ENCODE data around the gene MINPP1.

Gene MINPP1

DNA sequence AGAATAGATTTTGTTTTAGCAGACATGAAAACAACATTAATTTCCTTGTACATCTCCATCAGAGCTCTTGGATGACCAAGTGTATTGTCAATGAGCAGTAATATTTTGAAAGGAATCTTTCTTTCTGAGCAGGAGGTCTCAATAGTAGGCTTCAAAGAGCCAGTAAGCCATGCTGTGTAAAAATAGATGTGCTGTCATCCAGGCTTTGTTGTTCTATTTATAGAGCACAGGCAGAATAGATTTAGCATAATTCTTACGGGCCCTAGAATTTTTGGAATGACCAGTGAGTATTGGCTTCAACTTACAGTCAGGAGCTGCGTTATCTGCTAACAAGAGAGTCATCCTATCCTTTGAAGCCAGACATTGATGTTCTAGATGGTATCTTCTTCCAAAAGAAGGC lies 19.0 kb downstream of the MINPP1 start:
- DNase-seq = no peak

DNA sequence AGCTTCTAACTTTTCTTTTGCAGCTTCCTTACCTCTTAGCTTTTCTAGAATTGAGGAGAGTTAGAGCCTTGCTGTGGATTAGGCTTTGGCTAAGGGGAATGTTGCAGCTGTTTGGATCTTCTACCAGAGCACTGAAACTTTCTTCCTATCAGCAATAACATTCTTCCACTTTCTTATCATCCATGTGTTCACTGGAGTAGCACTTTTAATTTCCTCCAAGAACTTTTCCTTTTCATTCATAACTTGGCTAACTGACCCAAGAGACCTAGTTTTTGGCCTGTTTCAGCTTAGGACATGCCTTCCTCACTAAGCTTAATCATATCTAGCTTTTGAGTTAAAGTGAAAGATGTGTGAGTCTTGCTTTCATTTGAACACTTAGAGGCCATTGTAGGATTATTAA lies 19.6 kb downstream of the MINPP1 start:
- DNase-seq = no peak

DNA sequence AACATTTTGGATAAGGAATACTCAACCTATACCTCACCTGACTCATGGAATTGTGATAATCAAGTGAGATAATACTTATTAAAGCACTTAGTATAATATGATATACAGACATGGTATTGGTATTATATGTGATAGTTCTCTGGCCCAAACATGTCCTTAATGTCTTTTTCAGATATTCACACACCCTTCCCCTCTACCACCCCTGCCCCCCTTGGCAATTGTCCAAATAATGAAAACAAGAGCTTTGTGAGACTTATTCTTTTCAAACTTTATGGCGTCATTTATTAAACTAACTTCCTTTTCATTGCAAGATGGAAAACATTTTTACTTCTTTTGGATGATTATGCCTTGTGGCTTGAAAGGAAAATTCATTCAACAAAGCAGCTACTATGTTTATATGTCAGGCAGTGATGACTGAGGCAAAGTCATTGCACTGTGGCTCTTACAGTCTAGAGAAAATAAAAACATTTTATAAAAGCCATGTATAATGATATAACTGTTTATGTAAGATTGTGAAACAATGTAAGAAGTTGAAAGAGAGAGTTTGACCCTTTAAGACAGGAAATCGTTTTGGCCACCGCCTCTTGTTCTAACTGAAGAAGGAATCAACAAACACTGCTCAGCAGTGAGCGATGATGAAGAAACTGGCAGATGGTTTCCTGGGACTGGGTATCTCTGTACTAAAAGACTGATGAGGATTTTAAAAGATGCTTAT lies 27.4 kb downstream of the MINPP1 start:
- DNase-seq = no peak

GRCh38 chr10:87532696-87533095 lies 28.0 kb downstream of the MINPP1 start:
- no peak for DNase-seq

DNA sequence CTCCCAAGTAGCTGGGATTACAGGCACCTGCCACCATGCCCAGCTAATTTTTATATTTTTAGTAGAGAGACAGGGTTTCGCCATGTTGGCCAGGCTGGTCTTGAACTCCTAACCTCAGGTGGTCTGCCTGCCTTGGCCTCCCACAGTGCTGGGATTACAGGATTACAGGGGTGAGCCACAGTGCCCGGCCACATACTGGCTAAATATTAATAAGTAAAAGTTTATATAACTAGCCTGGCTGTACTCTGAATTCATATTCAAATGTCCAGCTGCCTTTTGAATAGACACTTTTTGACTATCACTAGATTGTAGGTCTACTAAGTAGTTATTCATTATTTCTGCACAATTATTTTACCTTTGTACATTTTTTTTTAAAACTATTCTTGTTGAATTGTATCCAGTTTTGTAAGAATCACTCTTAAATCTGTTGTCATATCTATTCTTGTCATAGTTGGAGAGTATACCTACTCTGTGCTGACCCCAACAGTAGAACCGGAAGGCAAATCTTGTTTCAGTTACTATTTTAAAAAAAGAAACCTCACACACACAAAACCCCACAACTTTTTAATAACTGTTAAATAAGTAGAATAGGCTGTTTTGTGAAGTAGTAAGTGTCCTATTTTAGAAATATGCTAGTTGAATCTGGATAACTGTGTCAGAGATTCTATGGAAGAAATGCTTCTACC lies 29.6 kb downstream of the MINPP1 start:
- no peak for DNase-seq

DNA sequence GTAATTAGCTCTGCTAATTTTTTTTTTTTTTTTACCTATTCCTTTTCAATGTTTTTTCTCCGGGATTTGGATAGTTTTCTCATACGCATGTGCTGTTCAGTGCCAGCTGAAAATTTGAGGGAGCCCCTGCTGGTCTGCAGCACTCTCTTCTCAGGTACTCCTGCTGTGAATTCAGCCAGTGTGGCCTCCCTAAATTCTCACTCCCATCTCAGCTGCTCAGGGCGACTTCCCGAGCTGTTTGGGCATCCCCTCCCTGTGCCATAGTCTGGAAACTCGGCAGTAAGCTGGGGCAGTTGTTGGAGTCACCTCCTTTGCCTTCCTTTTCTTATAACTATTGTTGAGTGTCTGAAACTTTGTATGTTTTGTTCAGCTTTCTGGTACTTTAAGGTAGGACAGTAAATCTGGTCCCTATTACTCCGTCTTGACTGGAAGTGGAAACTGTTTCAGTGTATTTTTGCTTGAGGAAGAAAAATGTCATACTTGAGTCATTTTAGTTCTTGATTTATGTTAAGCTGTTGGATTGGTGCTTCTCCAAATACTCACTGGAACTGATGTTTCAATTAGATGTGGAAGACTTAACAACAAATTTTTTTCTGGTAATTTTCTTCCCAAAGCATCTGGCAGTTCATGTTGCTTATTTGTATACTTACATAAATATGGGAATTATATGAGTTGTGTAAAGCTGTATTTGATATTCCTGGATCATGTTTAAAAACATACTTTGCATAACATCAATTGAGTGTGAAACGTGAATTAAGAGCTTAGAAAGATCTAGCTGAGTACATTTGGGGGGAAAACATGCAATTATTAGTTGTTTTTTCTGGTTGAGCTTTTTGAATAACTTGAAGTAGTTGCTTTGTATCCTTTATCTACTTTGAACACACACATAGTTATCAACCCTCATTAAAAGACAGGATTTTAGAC lies 33.7 kb downstream of the MINPP1 start:
- DNase-seq = no peak

DNA sequence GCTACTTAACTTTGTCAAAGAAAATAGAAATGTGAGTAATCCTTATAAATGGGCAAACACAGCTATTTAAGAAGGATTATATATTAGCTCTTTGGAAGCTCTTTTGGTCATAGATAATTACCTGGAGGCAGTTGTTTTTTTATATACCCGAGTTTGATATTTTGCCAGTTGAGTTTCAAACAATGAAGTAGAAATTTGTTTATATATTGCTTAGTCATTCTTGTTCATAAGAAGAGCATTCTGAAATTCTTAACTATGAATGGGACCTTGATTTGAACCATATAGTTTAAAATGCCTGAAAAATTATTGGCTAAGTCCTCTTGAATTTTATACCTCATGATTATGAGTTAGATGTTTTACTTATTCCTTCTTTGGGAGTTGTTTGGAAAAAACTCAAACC lies 36.4 kb downstream of the MINPP1 start:
- DNase-seq = no peak

GRCh38 chr10:87544721-87545120 lies 40.0 kb downstream of the MINPP1 start:
- DNase-seq = no peak

DNA sequence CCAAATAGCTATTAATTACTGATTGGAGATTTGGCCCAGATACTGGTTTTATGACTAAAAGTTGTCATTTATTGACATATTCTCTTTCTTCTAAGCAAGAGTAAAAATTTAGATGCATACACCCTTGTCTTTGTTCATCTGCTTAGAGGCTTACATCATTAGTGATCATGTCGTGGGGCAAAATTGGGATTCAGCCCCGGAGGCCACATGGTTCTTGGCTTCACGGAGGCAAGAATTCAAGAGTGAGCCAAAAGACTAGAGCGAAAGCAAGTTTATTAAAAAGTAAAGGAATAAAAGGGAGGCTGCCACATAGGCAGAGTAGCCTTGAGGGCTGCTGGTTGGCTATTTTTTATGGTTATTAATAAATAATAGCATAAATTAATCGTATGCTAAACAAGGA lies 41.1 kb downstream of the MINPP1 start:
- no peak for DNase-seq

DNA sequence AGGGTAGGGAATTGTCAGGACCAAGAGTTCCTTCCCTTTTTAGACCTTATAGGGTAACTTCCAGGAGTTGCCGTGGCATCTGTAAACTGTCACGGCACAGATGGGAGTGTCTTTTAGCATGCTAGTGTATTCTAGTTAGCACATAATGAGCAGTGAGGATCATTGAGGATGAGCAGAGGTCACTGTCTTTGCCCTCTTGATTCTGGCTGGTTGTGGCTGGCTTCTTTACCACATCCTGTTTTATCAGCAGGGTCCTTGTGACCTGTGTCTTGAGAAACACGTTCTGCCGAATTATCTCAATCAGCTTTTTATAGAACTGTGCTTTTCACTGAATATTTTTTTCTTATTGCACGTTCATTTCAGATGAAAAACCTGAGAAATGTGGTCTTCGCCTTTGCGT lies 41.5 kb downstream of the MINPP1 start:
- DNase-seq = no peak

GRCh38 chr10:87546971-87547413 lies 42.3 kb downstream of the MINPP1 start:
- DNase-seq = no peak

GRCh38 chr10:87547734-87548311 lies 43.1 kb downstream of the MINPP1 start:
- no peak for DNase-seq

- no peak for DNase-seq
Observed at GRCh38 chr10:87550741-87551140, 46.0 kb downstream of the MINPP1 start.

DNA sequence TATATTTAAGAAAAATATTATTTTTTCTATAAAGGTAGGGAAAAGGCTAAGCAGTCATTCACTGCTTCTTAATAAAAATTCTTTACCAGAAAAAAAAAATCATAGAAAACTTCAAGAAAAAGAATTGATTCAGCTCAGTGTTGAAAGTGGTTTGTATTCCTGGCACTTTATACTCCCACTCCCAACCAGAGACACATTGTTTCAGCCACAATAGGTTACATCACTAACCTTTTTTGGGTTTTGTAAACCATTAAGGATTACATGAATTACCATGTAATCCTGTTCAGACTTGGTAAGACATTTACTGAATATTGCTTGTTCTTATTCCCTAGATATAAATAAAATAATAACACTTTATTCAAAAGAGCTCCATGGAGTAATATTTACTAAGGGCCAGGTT lies 46.6 kb downstream of the MINPP1 start:
- DNase-seq = no peak

- no peak for DNase-seq
Observed at GRCh38 chr10:87552248-87552929, 47.7 kb downstream of the MINPP1 start.

- no peak for DNase-seq
Observed at GRCh38 chr10:87557409-87557808, 52.7 kb downstream of the MINPP1 start.

DNA sequence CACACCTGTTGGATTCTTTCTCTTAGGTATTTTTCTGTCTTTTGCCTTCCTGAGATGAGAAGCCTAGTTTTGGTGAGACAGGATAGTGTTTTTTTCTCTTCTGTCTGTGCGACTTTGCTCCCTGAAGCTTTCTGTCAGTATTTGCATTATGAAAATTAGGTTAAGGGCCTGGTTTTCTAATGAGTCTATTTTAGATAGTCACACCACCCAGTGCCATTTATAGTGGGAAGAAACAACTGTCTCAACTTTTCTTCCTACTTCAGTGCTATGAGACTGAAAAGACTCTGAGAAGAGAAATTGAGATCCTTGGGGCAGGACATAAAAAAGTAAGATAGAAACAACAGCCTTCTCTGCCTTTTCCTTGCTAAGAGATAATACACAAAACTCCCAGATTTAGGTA lies 53.6 kb downstream of the MINPP1 start:
- DNase-seq = no peak

- no peak for DNase-seq
Observed at GRCh38 chr10:87559392-87559791, 54.7 kb downstream of the MINPP1 start.

GRCh38 chr10:87560495-87561129 lies 55.9 kb downstream of the MINPP1 start:
- no peak for DNase-seq

- DNase-seq = no peak
Observed at GRCh38 chr10:87562750-87563149, 58.1 kb downstream of the MINPP1 start.

DNA sequence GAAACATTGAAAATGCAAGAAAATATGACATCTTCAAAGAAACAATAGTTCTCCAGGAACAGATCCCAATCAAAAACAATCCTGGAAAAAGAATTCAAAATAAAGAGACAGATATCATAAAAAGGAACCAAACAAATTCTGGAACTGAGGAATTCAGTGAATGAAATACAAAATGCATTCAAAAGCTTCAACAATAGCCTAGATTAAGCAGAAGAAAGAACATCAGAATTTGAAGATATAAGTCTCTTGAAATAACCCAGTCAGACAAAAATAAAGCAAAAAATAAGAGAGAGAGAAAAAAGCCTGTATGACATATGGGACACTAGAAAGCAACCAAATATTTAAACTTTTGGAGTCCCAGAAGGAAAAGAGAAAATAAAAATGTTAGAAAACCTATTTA lies 60.3 kb downstream of the MINPP1 start:
- no peak for DNase-seq

DNA sequence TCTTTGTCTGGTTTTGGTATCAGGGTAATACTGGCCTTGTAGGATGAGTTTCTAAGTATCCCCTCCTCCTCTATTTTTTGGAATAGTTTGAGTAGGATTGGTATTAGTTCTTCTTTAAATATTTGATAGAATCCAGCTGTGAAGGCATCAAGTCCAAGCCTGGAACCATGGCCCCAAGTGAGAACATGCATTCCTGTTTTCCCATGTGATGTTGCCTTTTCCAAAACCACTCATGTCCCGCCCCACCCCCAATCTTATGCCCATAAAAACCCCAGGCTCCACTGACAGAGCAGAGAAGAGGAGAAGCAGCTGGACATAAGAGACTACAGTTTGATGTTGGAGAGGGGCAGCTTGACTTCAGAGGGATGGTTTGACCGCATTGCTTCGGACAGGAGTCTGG lies 71.2 kb downstream of the MINPP1 start:
- no peak for DNase-seq

All from activated gamma-delta T cell (primary cell).